Measurements from ENCODE around the gene LRP5. TPM values are rescaled to one million over a fixed set of nuclear protein-coding genes. Genes with fewer than 3 reads are reported as not detected.

Gene LRP5
- total RNA-seq, result 9.4 and 42.1 TPM in 2 replicates

DNA sequence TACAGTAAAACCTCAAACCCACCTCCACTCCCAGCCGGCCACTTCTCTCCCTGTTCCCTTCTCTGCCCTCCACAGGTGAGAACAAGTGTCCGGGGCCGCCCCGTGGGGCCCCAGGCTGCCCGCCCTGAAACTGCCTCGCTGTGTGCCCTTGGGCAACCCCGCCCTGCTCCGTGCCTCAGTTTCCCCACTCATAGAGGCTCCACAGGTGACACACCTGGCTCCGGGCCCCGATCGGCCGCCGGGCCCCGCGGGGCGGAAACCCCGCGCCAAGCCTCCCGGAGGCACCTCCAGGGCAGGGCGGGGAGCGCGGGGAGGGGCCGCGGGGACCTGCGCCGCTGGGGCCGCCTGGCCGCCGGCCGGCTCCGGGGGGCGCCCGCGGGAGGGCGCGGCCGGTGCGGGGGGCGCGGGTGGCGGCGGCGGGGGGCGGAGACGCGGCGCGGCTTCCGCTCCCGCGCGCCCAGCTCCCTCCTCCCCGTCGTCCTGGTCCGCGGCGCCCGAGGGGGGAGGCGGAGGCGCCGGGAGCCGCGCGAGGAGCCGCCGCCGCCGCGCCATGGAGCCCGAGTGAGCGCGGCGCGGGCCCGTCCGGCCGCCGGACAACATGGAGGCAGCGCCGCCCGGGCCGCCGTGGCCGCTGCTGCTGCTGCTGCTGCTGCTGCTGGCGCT lies at the start of gene LRP5:
TSS of gene LRP5 (plus strand) at position 475 of the 663 bp plus-strand sequence. CDS start at position 599, 124 bp downstream.

DNA sequence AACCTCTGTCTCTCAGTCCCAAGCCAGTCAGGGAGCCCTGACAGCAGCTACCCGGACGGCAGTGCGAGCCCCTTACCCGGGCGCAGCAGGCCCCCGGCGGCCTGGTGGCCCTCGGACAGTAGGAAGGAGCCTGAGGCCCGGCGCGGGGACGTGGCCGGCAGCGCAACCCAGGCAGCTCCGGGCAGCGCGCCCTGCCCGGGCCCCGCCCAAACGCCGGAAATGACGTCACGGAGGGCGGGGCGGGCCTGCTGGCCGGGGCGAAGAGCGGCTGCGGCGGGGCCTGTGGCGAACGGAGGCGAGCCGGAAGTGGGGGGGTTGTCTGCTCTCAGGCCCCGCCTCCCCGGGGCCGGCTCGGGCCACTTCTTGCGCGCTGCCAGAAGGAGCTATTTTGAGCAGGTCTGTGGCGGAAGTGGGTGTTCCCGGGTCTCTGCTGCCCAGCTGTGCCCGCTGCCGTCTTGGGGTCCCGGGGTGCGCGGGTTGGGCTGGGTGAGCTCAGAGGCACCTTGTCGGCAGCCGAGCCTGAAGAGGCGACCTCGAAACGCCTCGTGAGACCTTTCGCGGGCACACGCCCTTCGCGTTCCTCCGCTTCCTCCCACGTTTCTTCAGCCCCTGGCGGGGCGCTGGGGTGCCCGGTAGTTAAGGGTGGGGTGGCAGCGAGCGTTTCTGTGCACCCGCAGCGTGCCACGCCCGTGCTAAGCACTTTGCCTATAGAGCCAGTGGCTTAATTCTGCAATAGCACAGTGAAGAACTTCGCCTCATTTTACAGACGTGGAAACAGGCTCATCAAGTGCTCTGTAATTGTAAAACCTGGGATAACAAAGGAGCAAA lies 40.4 kb upstream of the LRP5 start, which contains the start of gene C11orf24:
TSS of gene C11orf24 (minus strand) at position 193 of the 828 bp plus-strand sequence. CDS start 8,206 bp downstream, outside the sequence.

DNA sequence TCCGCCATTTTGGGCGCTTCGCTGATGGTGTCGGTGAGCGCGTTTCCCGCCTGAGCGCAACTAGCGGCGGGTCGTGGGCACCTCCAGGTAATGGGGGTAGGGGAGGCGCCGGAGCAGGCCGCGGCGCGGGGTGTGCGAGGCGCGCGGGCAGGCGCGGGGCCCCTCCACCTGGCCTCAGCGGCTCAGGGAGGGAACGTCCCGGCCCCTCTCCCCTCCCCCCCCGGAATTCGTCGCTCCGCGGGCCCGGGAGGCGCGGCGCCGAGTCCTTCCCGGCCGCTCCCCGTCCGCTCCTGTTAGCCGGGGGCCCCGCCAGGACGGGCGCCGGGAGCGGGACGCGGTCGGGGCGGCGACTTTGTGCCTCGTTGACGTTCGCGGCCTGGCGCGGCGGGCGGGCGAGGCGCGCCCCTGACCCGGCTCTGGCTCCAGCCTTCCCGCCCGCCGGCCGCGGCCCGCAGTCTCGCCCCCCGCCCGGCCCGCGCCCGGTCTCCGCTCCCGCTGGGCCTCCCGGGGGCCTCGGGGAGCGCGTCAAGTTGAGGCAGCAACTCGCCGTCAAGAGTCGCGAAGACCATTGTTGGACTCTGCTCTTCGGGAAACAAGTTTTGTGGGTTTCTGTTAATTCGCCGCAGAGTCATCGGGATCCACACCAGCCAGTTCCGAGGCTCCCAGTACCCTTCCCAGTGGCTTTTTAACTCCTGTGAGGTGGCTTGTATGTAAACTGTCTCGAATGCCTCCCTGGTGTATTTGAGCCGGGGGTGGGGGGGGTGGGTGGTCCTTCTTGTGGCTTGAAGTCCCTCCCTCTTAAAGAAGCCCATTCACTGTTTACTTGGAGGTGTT lies 148.6 kb downstream of the LRP5 start, which contains the start of gene PPP6R3:
TSS of gene PPP6R3 (plus strand) at position 12 of the 834 bp plus-strand sequence. CDS start 76,913 bp downstream, outside the sequence.

Small RNA genes lying within 50 kb of the gene (small RNA-seq; reads per million reads assigned to genes)
- gene NDUFA3P2, result 0.12 reads per million

Other genes with a start within 250 kb of the LRP5 start
- gene CHKA, start 191.2 kb upstream of the LRP5 start, total RNA-seq, result 8.6 and 14.9 TPM in 2 replicates
- gene KMT5B, start 99.3 kb upstream of the LRP5 start, total RNA-seq, result 29.5 and 42.8 TPM in 2 replicates
- 17.7 and 31.7 TPM in 2 replicates for gene C11orf24, start 40.6 kb upstream of the LRP5 start, total RNA-seq
- 126 and 131 TPM in 2 replicates for gene PPP6R3, start 148.2 kb downstream of the LRP5 start, total RNA-seq

Measured in placental epithelial cell (primary cell).